Lung (tissue), 12 donors: ENCODE data around the gene DSTN. TPM values are rescaled to one million over a fixed set of nuclear protein-coding genes. Genes with fewer than 3 reads are reported as not detected.

Experiments
- ATAC-seq: fragments of 200-7000 bp; cut with Tn5 transposase; one replicate; pipeline ENCODE4 v1.9.1; 2020; ENCODE audit warnings: moderate number of reproducible peaks; ENCODE audit not compliant: insufficient read depth, low FRiP score
- DNase-seq, 3 donors: peaks; one replicate each; pipeline ENCODE4 v3.0.0-alpha.2; 2013 to 2017
- H3K27ac ChIP-seq, 2 donors: one replicate each; pipeline ENCODE4 v1.5.1; 2013; ENCODE audit warnings: mild to moderate bottlenecking in 2 of 2, moderate library complexity in 2 of 2, control low read depth in 1 of 2, inconsistent platforms in 1 of 2, low read depth in 1 of 2, low read length in 1 of 2
- H3K27me3 ChIP-seq, 3 donors: one replicate each; pipeline ENCODE4 v1.5.1; 2013; ENCODE audit warnings: low read length in 2 of 3; ENCODE audit not compliant: control insufficient read depth in 3 of 3, insufficient read depth in 3 of 3
- H3K36me3 ChIP-seq, 4 donors: one replicate each; pipeline ENCODE4 v1.5.1; 2013; ENCODE audit warnings: low read length in 4 of 4, mild to moderate bottlenecking in 1 of 4, moderate library complexity in 1 of 4; ENCODE audit not compliant: control insufficient read depth in 4 of 4, insufficient read depth in 4 of 4
- H3K4me1 ChIP-seq, 5 donors: one replicate each; pipeline ENCODE4 v1.5.1; 2013; ENCODE audit warnings: low read length in 5 of 5, mild to moderate bottlenecking in 2 of 5, moderate library complexity in 1 of 5; ENCODE audit not compliant: control insufficient read depth in 5 of 5, insufficient read depth in 5 of 5
- H3K4me3 ChIP-seq: one replicate; pipeline ENCODE4 v1.5.1; 2013; ENCODE audit warnings: mild to moderate bottlenecking, control low read depth, moderate library complexity
- H3K9ac ChIP-seq, 2 donors: one replicate each; pipeline ENCODE4 v1.5.1; 2013; ENCODE audit warnings: low read length in 2 of 2, control low read depth in 1 of 2; ENCODE audit not compliant: insufficient read depth in 1 of 2
- H3K9me3 ChIP-seq, 4 donors: one replicate each; pipeline ENCODE4 v1.5.1; 2013; ENCODE audit warnings: low read length in 3 of 4, mild to moderate bottlenecking in 1 of 4, moderate library complexity in 1 of 4; ENCODE audit not compliant: control insufficient read depth in 4 of 4, insufficient read depth in 3 of 4
- CTCF ChIP-seq: IDR thresholded peaks from 2 replicates; pipeline ENCODE4 v1.5.1; 2012; ENCODE audit warnings: mild to moderate bottlenecking; ENCODE audit errors: control extremely low read depth, extremely low read depth
- WGBS, 2 donors: extraction: QIAGEN DNeasy Blood & Tissue Kit; methylation state at CpG; one replicate each; pipeline ENCODE4 v1.1.7; 2013; 5-methylcytosine and 5-hydroxymethylcytosine counted together
- polyA plus RNA-seq, 2 donors: library from polyadenylated mRNA; stranded (reverse); fragments of 200-250 nt; gene quantifications; one replicate each; pipeline ENCODE4 v1.2.1, GENCODE V29; 2013
- total RNA-seq, 2 donors: library from RNA; depleted of rRNA in 1 of 2; stranded (reverse); fragments of >200 nt in 1 of 2; gene quantifications; one replicate each; pipeline ENCODE4 v1.2.1, GENCODE V29; 2014 to 2021
- donor health status: control.
- donor health status: control.
- donor health status: Bipolar disorder and iron deficiency.
- donor health status: healthy.
- donor health status: DM: yes; HTN: yes; CAD: no.

The DSTN gene
- total and polyA plus RNA-seq, 4 donors, result 313 to 532 (median 380) TPM

- no peak overlapping the region for H3K9ac ChIP-seq
- H3K9me3 ChIP-seq, result no peaks in the 10 kb centered on the region
- peaks cover 0 to 11% (median 2%) of the 10 kb centered on the region in 4 donors for H3K36me3 ChIP-seq
- H3K27me3 ChIP-seq, result no peaks in the 10 kb centered on the region
- no peak overlapping the region for H3K27ac ChIP-seq
- no peak for DNase-seq
- no peak for TF ChIP-seq CTCF
- H3K4me1 ChIP-seq, result peaks cover 3 to 18% (median 8%) of the 10 kb centered on the region in 5 donors
- WGBS, 2 donors, result 90 to 96% methylated on average over 4 of the region's 4 CpGs
- no peak for ATAC-seq
- H3K4me3 ChIP-seq, result no peak overlapping the region
Measured at GRCh38 chr20:17579369-17580039, 9.6 kb downstream of the DSTN start.

GRCh38 chr20:17580895-17581294 is 11.0 kb downstream of the DSTN start:
- Histone ChIP-seq H3K9ac (no peak overlapping the region), H3K9me3 (no peaks in the 10 kb centered on the region), H3K27ac (no peak overlapping the region), H3K36me3 (peaks cover 0 to 11% (median 2%) of the 10 kb centered on the region in 4 donors), H3K4me1 (peaks cover 3 to 16% (median 5%) of the 10 kb centered on the region in 5 donors), H3K27me3 (no peaks in the 10 kb centered on the region), H3K4me3 (no peak overlapping the region)
- ATAC-seq (no peak), DNase-seq (no peak)
- WGBS, 2 donors, result 95 to 100% methylated on average over 2 of the region's 2 CpGs
- TF ChIP-seq CTCF, result no peak

- TF ChIP-seq CTCF, result no peak
- peaks cover 0 to 16% (median 5%) of the 10 kb centered on the region in 5 donors for H3K4me1 ChIP-seq
Measured at GRCh38 chr20:17583126-17583525, 13.3 kb downstream of the DSTN start.

More at GRCh38 chr20:17583126-17583525, 13.3 kb downstream of the DSTN start:
- H3K9ac ChIP-seq, result no peak overlapping the region
- ATAC-seq (no peak), DNase-seq (no peak)
- H3K4me3 ChIP-seq, result no peak overlapping the region
- H3K27ac ChIP-seq, result no peak overlapping the region
- H3K9me3 ChIP-seq, result no peaks in the 10 kb centered on the region
- WGBS, 2 donors, result 95 to 98% methylated on average over 3 of the region's 3 CpGs
- H3K27me3 ChIP-seq, result no peaks in the 10 kb centered on the region
- peaks cover 0 to 12% (median 2%) of the 10 kb centered on the region in 4 donors for H3K36me3 ChIP-seq
